ENCODE results near the gene CD96.
"Not testable (repeated sequence)": the region's sequence is repeated elsewhere in the genome, so short reads cannot be mapped to it uniquely, and the experiment has no call there.

The CD96 gene

DNA sequence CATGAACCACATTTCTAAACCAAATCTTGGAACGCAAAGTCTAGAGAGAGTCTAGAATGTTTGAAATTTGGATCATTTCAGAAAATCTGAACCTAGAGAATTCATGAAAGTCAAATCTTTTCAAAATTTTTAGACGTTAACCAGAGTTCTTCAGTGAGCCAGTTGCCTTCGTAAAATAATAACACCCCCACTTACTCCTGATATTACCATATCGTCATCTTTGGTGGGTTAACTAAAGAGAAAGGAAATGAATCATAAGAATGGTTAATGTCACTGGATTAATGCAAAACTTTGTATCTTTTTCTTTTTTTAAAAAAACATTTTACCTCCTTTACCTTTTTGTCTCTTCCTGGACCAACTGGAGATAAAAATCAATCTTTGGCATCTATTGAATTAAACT lies 54.3 kb downstream of the CD96 start:
- DNase-seq, result no peak

DNA sequence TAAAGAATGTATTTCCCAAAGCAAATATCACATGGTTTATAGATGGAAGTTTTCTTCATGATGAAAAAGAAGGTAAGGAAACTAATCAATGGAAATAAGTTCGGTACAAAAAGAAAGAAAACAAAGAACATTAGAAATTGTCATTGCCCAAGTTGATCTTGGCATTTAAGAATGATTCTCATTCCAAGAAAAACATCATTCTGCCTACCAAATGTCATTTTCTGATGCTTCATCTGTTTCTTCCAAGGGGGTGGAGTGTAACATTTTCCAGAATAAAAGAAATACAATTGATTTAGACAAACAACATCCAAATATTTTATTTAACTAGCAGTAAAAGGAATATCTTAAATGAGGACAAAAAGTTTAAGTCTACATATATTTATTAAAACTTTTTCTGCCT lies 56.1 kb downstream of the CD96 start:
- DNase-seq, result no peak

- no peak for DNase-seq
Measured at GRCh38 chr3:111598552-111598951, 56.6 kb downstream of the CD96 start.

DNA sequence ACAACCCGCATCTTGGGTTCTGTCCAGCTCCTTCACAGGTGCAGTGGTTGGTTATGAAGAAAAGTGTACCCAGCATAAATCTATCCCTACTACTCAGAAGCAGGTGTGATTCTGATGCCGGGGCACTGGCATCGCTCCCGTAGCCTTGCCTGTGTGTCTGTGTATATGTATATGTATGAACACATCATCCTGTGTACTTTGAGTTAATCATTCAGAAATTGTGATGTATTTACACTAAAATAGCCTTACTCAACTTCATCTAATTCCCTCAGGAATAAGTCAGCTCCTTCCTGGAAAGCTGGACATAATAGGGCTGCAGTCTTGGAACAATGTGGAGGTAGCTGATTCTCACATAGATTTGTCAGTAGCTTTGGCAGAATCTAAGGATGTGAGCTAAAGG lies 59.8 kb downstream of the CD96 start:
- no peak for DNase-seq

- DNase-seq, result no peak
Measured at GRCh38 chr3:111603679-111604078, 61.7 kb downstream of the CD96 start.

DNA sequence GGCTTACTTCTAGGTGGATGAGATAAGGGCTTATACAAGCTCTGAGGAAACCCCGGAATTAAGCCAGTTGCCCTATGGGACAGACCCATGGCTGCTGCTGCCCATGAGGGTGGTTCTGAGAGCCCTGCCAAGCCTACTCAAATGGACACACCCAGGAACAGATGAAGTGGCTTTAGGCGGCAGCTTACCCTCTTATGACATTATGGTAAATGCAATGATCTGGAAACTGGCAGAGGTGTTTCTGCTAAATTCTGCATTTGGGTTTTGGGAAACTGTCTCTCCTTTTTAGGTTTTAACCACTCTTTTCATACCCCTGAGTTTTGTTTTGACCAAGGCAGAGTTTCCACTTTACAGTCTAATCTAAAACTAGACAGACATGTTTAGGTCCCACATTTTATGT lies 62.1 kb downstream of the CD96 start:
- no peak for DNase-seq

- DNase-seq, result no peak
Measured at GRCh38 chr3:111605018-111605417, 63.0 kb downstream of the CD96 start.

- DNase-seq, result no peak
Measured at GRCh38 chr3:111605493-111605892, 63.5 kb downstream of the CD96 start.

DNA sequence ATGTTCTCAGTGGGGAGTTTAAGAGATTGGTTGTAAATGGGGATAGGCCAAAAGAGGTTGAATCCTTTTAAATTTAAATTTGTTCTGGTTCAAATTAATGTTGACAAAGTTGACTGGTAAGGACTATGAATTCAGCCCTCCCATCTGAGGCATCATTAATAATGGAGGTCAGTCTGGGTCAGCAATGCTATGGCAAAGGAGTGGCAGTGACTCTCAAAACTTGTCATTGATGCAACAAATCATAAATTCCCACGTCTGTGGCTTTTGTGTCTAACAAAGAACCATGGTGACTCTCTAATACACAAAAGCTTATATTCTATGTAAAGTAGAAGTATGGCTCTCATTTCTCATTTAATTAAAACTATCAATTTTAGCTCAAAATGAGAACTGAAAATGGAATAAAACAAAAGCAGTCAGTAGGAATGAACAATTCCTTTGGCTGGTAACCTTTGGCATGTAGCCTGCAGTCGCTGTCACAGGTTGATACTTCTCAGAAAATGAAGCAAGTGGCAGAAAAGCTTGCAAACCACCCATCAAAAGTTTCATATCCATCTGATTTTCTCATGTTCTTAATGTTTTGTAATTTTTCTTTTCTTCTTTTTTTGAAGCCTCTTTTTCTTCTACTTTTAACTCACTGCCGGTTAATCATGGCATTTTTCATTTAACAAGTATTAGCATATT lies 65.4 kb downstream of the CD96 start:
- DNase-seq, result no peak

DNA sequence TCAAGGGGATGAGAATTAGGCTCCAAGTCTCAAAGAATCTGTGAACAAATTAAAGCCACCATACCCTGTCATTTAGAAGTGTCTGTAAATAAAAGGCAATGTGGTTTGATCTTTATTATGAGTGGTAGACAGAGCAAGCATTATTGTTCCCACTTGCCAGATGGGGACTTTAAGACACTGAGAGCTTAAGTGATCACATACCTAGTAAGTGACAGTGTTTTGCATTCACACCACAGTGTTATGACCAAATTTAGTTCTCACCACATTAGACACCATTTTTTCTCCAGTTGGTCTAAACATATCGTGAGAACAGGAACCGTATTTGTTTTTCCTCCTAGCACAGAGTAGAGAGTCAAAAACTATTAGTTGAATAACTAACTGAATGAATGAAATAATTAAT lies 66.4 kb downstream of the CD96 start:
- no peak for DNase-seq

- no peak for DNase-seq
Measured at GRCh38 chr3:111609700-111610099, 67.7 kb downstream of the CD96 start.

DNA sequence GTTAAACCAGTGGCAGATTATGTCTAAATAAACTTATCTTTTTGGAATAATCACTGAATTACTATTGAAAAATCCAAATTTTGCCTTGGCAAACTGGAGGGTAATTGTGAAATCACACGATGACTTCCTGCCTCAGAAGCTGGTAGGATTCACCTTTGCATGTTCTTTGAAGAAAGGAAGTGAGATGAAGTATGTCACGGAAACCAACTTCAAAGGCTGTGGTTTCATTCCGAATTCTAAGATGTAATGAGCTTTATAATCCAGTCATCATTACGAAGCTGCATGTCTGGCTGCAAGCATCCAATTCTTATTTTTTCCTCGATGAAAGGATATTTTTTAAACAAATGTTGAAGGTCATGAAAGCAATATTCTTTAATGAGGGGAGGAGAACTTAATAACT lies 68.2 kb downstream of the CD96 start:
- DNase-seq, result no peak

GRCh38 chr3:111610612-111611054 lies 68.6 kb downstream of the CD96 start:
- no peak for DNase-seq

GRCh38 chr3:111613294-111613693 lies 71.3 kb downstream of the CD96 start:
- no peak for DNase-seq

DNA sequence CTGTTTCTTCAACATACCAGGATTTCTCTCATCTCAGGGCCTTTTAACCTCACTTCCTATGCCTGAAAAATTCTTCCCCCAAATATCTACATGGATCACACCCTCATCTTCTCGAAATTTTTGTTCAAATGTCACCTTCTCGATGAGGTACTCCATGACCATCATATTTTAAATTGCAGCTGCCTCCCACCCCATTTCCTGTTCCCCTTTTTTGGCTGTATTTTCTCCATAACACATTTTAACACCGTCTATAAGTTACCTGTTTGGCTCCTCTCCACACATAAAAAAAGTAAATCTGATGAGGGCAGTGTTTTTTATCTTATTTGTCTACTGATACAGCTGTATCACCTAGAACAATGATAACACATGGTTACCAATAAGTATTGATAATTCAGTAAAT lies 73.9 kb downstream of the CD96 start:
- no peak for DNase-seq

DNA sequence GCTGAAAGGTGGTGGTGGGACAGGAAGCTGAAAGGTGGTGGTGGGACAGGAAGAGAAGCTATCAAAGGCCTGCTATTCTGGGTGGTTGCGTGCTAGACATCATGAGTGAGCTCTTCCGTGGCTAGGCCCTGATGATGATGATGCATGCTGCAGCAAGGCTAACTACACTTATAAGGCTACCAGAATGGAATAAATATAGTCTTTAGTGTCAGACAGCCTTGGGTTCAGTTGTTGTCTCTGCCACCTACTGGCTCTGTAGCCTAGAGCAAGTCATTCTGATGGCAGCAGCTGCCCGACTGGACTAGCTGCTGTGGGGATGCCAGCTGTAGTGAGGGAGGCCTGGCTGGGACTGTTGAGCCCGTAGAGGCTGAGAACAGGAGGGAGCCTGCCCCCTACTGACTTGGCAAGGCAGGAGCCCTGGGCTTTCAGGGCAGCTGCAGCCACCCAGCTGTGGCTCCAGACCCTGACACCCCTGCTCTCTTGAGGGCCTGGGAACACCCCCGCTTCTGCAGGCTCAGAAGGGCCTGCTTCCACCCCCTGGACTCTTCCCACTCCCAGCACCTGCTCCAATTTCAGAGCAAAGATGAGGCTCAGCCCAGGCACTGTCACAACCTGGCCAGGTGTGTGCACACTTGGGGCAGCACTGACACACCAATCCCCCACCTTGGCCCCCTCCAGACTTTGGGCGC lies 74.6 kb downstream of the CD96 start:
- no peak for DNase-seq

DNA sequence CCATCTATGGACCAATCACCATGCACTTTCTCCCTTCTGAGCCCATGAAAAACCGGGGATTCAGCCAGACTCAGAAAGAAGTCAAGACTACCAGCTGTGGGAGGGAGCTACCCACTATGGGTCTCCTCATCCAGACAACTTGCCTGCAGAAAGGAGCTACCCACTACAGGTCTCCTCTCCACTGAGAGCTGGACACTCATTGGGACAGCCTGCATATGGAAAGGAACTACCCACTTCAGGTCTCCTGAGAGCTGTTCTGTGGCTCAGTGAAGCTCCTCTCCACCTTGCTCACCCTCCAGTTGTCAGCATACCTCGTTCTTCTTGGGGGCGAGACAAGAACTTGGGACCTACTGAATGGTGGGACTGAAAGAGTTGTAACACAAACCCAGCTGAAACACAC lies 75.4 kb downstream of the CD96 start:
- no peak for DNase-seq

DNA sequence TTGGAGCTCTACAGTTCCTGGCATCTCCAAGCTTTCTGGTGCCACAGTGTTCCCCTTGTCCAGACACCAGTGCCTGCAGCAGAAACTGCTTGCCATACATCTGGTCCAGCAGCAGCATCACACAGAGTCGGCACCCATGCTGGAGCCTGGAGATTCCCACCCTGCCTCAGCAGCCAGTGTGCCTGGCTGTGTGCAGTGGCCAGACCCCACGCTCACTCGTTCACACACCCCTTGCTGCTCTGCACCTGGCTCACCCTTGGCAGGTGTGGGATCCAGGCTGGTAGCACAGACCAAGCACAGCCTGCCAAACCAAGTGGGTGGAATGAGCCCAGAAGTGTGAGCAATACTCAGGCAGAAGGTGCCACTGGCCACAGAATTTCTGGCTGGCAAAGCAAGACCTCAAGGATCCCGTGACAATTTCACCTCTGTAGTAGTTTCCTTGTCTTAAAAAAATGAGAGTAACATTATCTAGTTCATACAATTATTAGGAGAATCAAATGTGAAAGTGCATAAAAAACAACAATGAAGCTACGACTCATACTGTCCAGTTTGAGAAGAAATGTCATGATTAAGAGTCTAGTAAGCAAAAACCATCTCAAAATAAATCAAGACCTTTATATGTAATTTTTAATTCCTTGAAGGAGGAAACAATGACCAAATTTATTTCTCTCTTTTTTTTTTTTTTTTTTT lies 76.1 kb downstream of the CD96 start:
- no peak for DNase-seq

GRCh38 chr3:111618945-111619344 lies 76.9 kb downstream of the CD96 start:
- no peak for DNase-seq

DNA sequence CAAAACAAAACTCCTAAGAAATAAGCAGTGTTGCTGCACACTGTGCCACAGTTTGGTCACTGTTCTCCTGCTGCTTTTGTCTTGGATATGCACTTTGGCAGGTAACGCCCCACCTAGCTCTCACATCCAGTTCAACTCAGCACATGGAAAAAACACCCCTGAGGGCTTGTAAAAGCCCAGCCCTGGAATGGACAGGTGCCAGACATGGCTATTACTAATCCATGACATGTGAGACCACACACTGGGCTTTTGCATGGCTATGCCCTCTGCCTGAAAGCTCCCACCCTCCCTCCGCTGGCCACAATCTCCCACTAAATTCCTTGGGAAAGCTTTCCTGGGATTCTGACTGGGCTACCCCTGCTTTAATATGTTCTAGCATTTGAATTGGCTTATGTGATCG lies 77.8 kb downstream of the CD96 start:
- DNase-seq, result no peak

GRCh38 chr3:111621535-111621934 lies 79.5 kb downstream of the CD96 start:
- peak in 1 of 2 experiments; percentile 19 for DNase-seq

DNA sequence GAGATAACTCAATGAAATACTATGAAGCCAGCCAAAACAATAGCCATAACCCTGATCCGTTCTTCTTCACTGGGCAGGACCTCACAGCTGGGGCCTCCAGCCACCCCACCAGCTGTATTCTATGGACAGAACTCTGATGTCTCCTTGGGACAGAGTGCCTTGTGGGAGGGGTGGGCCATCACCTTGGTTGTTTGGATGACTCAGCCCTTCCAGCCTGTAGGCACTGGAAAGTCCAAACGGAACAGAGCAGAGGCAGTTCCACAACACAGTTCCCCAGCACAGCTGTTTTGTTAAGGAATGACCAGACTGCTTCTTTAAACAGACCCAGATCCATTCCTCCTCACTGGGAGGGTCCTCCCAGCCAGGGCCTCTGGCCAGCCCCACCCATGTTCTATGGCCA lies 85.1 kb downstream of the CD96 start:
- DNase-seq, result no peak

GRCh38 chr3:111629018-111629417 lies 87.0 kb downstream of the CD96 start:
- not testable (repeated sequence) for DNase-seq

- not testable (repeated sequence) for DNase-seq
Measured at GRCh38 chr3:111630638-111631037, 88.6 kb downstream of the CD96 start.

Data from NCI-H2081 (cell line).